GM21737 (cell line): ENCODE results near the gene EWSR1.
A peak's percentile ranks its signal among the peaks of the same experiment; 100 is the strongest.

ENCODE experiments used
- ATAC-seq: cut with Tn5 transposase; IDR thresholded peaks from one replicate; pipeline ENCODE4 v1.9.1; 2021; ENCODE audit warnings: mild to moderate bottlenecking, moderate library complexity; ENCODE audit not compliant: unreplicated experiment

The EWSR1 gene

GRCh38 chr22:29267462-29267857 lies 608 bp upstream of the EWSR1 start:
- ATAC-seq, result no peak

GRCh38 chr22:29268511-29269229 lies 602 bp downstream of the EWSR1 start:
- peak; percentile 9 for ATAC-seq

- no peak for ATAC-seq
Measured at GRCh38 chr22:29269230-29269604, 1.1 kb downstream of the EWSR1 start.

GRCh38 chr22:29269731-29270474 lies 1.8 kb downstream of the EWSR1 start:
- no peak for ATAC-seq

GRCh38 chr22:29270475-29271271 lies 2.6 kb downstream of the EWSR1 start:
- no peak for ATAC-seq

- no peak for ATAC-seq
Measured at GRCh38 chr22:29272624-29273023, 4.6 kb downstream of the EWSR1 start.

- no peak for ATAC-seq
Measured at GRCh38 chr22:29275167-29275566, 7.1 kb downstream of the EWSR1 start.

- no peak for ATAC-seq
Measured at GRCh38 chr22:29275819-29276565, 7.9 kb downstream of the EWSR1 start.

GRCh38 chr22:29277927-29278326 lies 9.9 kb downstream of the EWSR1 start:
- ATAC-seq, result no peak

GRCh38 chr22:29284196-29284595 lies 16.1 kb downstream of the EWSR1 start:
- no peak for ATAC-seq

GRCh38 chr22:29288837-29289236 lies 20.8 kb downstream of the EWSR1 start:
- no peak for ATAC-seq

- ATAC-seq, result no peak
Measured at GRCh38 chr22:29290061-29290460, 22.0 kb downstream of the EWSR1 start.

GRCh38 chr22:29291215-29291614 lies 23.1 kb downstream of the EWSR1 start:
- ATAC-seq, result no peak

GRCh38 chr22:29292379-29292778 lies 24.3 kb downstream of the EWSR1 start:
- no peak for ATAC-seq

GRCh38 chr22:29298641-29299040 lies 30.6 kb downstream of the EWSR1 start:
- no peak for ATAC-seq

GRCh38 chr22:29299136-29299900 lies 31.2 kb downstream of the EWSR1 start:
- ATAC-seq, result no peak

GRCh38 chr22:29300467-29300806 lies 32.4 kb downstream of the EWSR1 start:
- no peak for ATAC-seq

GRCh38 chr22:29300807-29301601 lies 32.9 kb downstream of the EWSR1 start:
- ATAC-seq, result no peak

GRCh38 chr22:29301716-29302401 lies 33.8 kb downstream of the EWSR1 start:
- no peak for ATAC-seq
